Cardiac muscle cell (in vitro differentiated cells and primary cell): ENCODE measurements around the gene ZNF24. TPM values are rescaled to one million over a fixed set of nuclear protein-coding genes. Genes with fewer than 3 reads are reported as not detected.

Source experiments
- DNase-seq, 2 donors: peaks; one replicate each; pipeline versions ENCODE4 v3.0.0 to v3.0.0-alpha.2; 2010 to 2017; ENCODE audit warnings: low read depth in 1 of 2, low spot score in 1 of 2
- H3K27ac ChIP-seq: fragments of 200-600 bp; sonication (generic); 2 replicates; pipeline ENCODE4 v1.5.1; 2016
- H3K27me3 ChIP-seq: fragments of 200-600 bp; sonication (generic); 2 replicates; pipeline ENCODE4 v1.6.0; 2016; ENCODE audit warnings: control low read depth
- H3K36me3 ChIP-seq: fragments of 200-600 bp; sonication (generic); 2 replicates; pipeline ENCODE4 v1.5.1; 2016; ENCODE audit warnings: control low read depth
- H3K4me1 ChIP-seq: fragments of 200-600 bp; sonication (generic); 2 replicates; pipeline ENCODE4 v1.8.1; 2017; ENCODE audit warnings: low read depth, mild to moderate bottlenecking, mixed run types
- H3K4me3 ChIP-seq: fragments of 200-600 bp; sonication (generic); 2 replicates; pipeline ENCODE4 v1.5.1; 2016; ENCODE audit warnings: mild to moderate bottlenecking
- H3K9me3 ChIP-seq: fragments of 200-600 bp; sonication (generic); 2 replicates; pipeline ENCODE4 v1.5.1; 2017; ENCODE audit warnings: low read depth, mild to moderate bottlenecking, control low read depth
- CTCF ChIP-seq: IDR thresholded peaks from 2 replicates; pipeline ENCODE4 v1.5.1; 2012; ENCODE audit warnings: low read depth, mild to moderate bottlenecking, low read length
- polyA plus RNA-seq: library from polyadenylated mRNA; unstranded; fragments of >200 nt; fragmentation: Nextera tagmentation; extraction: Ambion mirVana; gene quantifications from 2 replicates; pipeline ENCODE4 v1.2.1, GENCODE V29; 2016
- total RNA-seq: library from RNA; depleted of rRNA; stranded (reverse); fragments of >200 nt; gene quantifications from 2 replicates; pipeline ENCODE4 v1.2.3, GENCODE V29; 2016

ZNF24 gene
- total and polyA plus RNA-seq, 2 experiments from 2014 or later, result 38.5 to 41.1 TPM

DNA sequence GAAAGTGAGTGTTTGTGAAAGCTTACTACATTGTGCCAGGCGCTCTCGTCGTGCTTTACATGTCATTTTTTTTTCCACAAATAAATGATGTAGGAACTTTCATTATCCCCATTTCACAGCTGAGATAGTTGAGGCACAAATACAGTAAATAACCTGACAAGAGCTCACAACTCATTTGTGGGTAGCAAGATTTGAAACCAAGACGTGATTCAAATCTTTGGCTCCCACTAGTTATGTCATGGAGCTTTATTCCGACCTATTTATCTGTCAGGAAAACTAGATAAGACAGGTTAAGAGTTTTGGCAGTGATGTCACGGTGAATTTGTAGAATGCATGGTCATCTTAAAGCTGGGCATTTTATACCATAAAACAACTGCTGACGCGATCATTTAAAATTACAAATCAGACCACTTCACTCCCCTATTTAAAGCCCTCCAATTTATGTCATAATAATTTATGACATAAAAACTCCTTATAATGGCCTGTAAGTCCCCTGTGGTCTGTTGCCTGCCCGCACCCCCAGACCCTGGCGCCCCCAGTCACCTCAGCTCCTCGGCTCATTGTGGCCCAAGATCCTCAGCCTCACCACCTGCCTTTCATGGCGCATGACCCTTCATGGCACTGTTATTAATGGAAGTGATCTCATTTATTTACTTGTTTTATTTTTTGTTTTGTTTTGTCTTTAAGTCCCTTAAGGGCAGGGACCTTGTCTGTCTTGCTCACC is 678 bp upstream of the ZNF24 start:
- Histone ChIP-seq H3K9me3 (no peaks in the 10 kb centered on the region), H3K27me3 (no peaks in the 10 kb centered on the region), H3K36me3 (peaks cover 6% of the 10 kb centered on the region), H3K4me3 (peak overlapping the region; percentile 96), H3K4me1 (peaks cover 22% of the 10 kb centered on the region), H3K27ac (peak overlapping the region; percentile 100)
- DNase-seq, result no peak
- TF ChIP-seq CTCF, result no peak

GRCh38 chr18:35343488-35343935 is 708 bp downstream of the ZNF24 start:
- DNase-seq, result no peak
- no peak for TF ChIP-seq CTCF
- Histone ChIP-seq H3K9me3 (no peaks in the 10 kb centered on the region), H3K4me3 (peak overlapping the region; percentile 96), H3K4me1 (peaks cover 22% of the 10 kb centered on the region), H3K36me3 (peaks cover 20% of the 10 kb centered on the region), H3K27me3 (no peaks in the 10 kb centered on the region), H3K27ac (peak overlapping the region; percentile 100)

GRCh38 chr18:35337286-35337685 is 6.9 kb downstream of the ZNF24 start:
- H3K27ac ChIP-seq, result no peak overlapping the region
- no peak for DNase-seq
- no peaks in the 10 kb centered on the region for H3K9me3 ChIP-seq
- peaks cover 80% of the 10 kb centered on the region for H3K36me3 ChIP-seq
- H3K4me3 ChIP-seq, result no peak overlapping the region
- no peaks in the 10 kb centered on the region for H3K4me1 ChIP-seq
- TF ChIP-seq CTCF, result no peak
- H3K27me3 ChIP-seq, result no peaks in the 10 kb centered on the region

DNA sequence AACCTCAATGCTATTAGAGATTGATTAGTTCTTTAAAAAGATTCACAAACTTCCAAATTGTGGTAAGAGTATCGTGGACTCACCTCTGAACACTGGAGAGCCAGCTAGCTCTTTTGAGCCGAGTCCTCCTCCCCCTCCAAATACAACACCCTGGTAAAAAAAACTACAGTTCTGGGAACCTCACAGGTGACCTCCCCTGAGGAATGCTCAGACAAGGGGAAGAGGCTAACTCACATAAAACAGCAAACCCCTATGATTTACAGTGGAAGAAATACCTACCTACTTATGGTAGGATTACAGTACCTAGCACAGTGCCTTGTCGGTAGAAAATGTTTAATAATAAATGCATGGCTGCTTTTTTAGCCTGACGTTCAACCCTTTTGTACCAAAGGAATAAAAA is 8.4 kb downstream of the ZNF24 start:
- Histone ChIP-seq H3K4me3 (no peak overlapping the region), H3K9me3 (no peaks in the 10 kb centered on the region), H3K27ac (no peak overlapping the region), H3K36me3 (peaks cover 80% of the 10 kb centered on the region), H3K4me1 (no peaks in the 10 kb centered on the region), H3K27me3 (no peaks in the 10 kb centered on the region)
- no peak for TF ChIP-seq CTCF
- DNase-seq, result no peak

DNA sequence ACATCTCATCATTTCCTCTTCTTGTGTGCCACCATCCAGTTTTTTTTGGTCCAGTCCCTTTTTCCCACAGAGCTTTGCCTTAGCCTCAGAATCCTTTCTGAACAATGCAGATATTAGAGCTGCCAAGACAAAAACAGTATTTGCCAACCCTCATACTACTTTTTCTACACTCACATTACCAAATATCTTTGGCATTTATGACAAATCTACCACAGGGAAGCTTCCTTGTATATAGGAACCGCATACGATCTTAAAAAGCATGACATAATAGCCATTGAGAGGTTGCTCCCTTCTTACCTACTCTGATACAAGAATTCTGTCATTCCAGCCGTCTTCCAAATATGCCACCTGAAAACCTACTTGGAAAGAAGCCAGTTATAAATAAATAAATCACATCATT is 9.4 kb downstream of the ZNF24 start:
- no peak overlapping the region for H3K4me3 ChIP-seq
- no peak for TF ChIP-seq CTCF
- peak in 1 of 2 donors; percentile 30 for DNase-seq
- no peaks in the 10 kb centered on the region for H3K9me3 ChIP-seq
- H3K4me1 ChIP-seq, result no peaks in the 10 kb centered on the region
- H3K36me3 ChIP-seq, result peaks cover 73% of the 10 kb centered on the region
- H3K27ac ChIP-seq, result peak overlapping the region; percentile 26
- no peaks in the 10 kb centered on the region for H3K27me3 ChIP-seq
